AG09309 (cell line): Measurements from ENCODE around the gene BTRC.

Source experiments
- DNase-seq: peaks from one replicate; pipeline ENCODE4 v3.0.0-alpha.2; 2010; ENCODE audit warnings: low read depth
- H3K4me3 ChIP-seq: 2 replicates; pipeline ENCODE4 v1.5.1; 2011; ENCODE audit warnings: mild to moderate bottlenecking, low read depth, low read length, moderate library complexity; ENCODE audit not compliant: control insufficient read depth
- CTCF ChIP-seq: IDR thresholded peaks from 2 replicates; pipeline ENCODE4 v1.5.1; 2011; ENCODE audit warnings: mild to moderate bottlenecking, low read depth, low read length, inconsistent platforms; ENCODE audit not compliant: insufficient read depth, control insufficient read depth; ENCODE audit errors: missing control alignments

Gene BTRC

DNA sequence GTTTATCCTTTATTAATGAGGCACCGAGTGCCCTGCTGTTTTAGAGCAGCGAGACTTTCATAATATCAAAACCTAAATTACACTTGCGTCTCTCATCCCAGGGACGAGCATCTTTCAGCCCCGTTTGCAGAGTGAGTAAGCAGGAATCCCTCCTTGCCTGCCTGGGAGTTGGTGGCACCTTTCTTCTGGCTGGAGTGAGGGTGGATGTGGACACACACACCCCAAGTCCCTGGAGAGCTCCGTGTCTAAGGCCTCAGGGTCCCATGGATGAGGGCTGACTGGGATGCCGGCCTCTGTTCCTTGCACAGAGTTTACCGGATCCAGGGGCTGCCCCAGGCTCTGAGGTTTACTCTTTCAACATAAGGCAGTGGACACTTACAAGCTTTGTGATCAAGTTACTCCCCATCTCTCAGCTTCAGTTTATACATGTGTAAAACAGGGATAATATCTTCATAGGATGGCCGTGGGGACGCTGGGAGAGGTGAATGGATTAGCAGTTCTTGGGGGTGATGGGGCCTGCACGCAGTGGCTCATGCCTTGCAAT is 209.6 kb downstream of the BTRC start:
- no peak for DNase-seq
- TF ChIP-seq CTCF, result no peak
- no peak overlapping the region for H3K4me3 ChIP-seq

DNA sequence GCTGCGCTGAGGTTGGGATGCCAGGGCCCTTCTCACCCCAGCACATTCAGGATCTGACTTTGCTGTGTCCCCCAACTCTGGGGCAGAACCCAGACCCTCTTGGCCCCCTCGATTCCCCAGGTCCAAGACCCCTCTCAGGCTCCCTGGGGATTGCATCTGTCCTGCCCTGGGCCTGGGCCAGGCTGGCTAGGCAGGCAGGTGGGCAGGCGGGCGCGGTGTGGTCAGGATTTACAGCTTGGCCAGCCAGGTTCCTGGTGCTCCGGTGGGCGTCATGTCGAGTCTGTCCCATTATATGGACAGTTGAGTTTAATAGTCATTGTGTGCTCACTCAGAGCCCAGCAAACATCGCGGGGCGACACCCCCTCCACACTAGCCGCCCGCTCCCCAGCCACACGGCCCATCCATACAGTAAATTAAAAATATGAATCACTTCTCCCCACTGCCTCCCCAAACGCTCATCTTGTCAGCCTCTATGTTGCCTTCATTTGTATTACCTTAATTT is 210.6 kb downstream of the BTRC start:
- DNase-seq, result no peak
- TF ChIP-seq CTCF, result no peak
- H3K4me3 ChIP-seq, result no peak overlapping the region

DNA sequence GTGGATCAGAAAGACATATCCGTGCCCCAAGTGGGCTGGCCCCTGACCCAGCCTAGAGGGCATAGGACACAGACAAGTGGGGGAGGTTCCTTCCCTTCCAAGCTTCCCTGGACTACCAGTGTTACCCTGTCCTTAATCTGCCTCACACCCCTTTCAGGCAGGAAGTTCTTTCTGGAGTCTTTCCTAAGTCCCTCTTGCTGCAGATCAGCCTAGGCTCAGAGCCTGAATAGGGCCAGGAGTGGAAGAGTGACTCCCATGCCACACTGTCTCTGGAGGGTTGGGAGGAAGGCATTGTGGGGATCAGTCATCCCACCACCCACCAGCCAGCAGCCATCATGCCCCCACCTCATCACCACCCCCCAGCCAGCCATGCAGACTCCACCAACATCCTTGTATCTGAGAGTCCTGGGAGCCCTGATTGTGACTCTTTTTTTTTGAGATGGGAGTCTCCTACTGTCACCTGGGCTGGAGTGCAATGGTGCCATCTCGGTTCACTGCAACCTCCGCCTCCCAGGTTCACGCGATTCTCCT is 211.5 kb downstream of the BTRC start:
- no peak for TF ChIP-seq CTCF
- H3K4me3 ChIP-seq, result no peak overlapping the region
- DNase-seq, result no peak

GRCh38 chr10:101565936-101566332 is 212.0 kb downstream of the BTRC start:
- no peak for TF ChIP-seq CTCF
- no peak overlapping the region for H3K4me3 ChIP-seq
- DNase-seq, result no peak

- no peak overlapping the region for H3K4me3 ChIP-seq
- no peak for TF ChIP-seq CTCF
- no peak for DNase-seq
Observed at GRCh38 chr10:101566333-101567164, 212.6 kb downstream of the BTRC start.

- TF ChIP-seq CTCF, result no peak
Observed at GRCh38 chr10:101567165-101568006, 213.4 kb downstream of the BTRC start.

More at GRCh38 chr10:101567165-101568006, 213.4 kb downstream of the BTRC start:
- DNase-seq, result no peak
- no peak overlapping the region for H3K4me3 ChIP-seq
